T-helper 22 cell (primary cell): Measurements from ENCODE around the gene UPB1.
"Not testable (repeated sequence)": the region's sequence is repeated elsewhere in the genome, so short reads cannot be mapped to it uniquely, and the experiment has no call there.

ENCODE experiments used
- DNase-seq: peaks from one replicate; pipeline ENCODE4 v3.0.0-alpha.2; 2020; ENCODE audit warnings: low read depth

UPB1 gene

GRCh38 chr22:24482575-24482974, 12.6 kb upstream of the UPB1 start:
- DNase-seq, result no peak

GRCh38 chr22:24482998-24483397, 12.1 kb upstream of the UPB1 start:
- DNase-seq, result no peak

- DNase-seq, result no peak
Observed at GRCh38 chr22:24483976-24484545, 11.1 kb upstream of the UPB1 start.

GRCh38 chr22:24485170-24485569, 10.0 kb upstream of the UPB1 start:
- no peak for DNase-seq

GRCh38 chr22:24485608-24486007, 9.5 kb upstream of the UPB1 start:
- DNase-seq, result no peak

GRCh38 chr22:24486501-24486921, 8.6 kb upstream of the UPB1 start:
- DNase-seq, result no peak

- no peak for DNase-seq
Observed at GRCh38 chr22:24489011-24489410, 6.1 kb upstream of the UPB1 start.

GRCh38 chr22:24489434-24489833, 5.7 kb upstream of the UPB1 start:
- DNase-seq, result not testable (repeated sequence)

- no peak for DNase-seq
Observed at GRCh38 chr22:24492391-24492790, 2.7 kb upstream of the UPB1 start.

GRCh38 chr22:24494167-24494527, 985 bp upstream of the UPB1 start:
- no peak for DNase-seq

GRCh38 chr22:24495365-24495675, 188 bp downstream of the UPB1 start:
- no peak for DNase-seq

- DNase-seq, result no peak
Observed at GRCh38 chr22:24496234-24496633, 1.1 kb downstream of the UPB1 start.

GRCh38 chr22:24496661-24497060, 1.5 kb downstream of the UPB1 start:
- DNase-seq, result no peak

- no peak for DNase-seq
Observed at GRCh38 chr22:24497841-24498258, 2.7 kb downstream of the UPB1 start.

GRCh38 chr22:24498824-24499223, 3.7 kb downstream of the UPB1 start:
- no peak for DNase-seq

GRCh38 chr22:24499706-24500276, 4.7 kb downstream of the UPB1 start:
- DNase-seq, result no peak

- no peak for DNase-seq
Observed at GRCh38 chr22:24500277-24500820, 5.2 kb downstream of the UPB1 start.

GRCh38 chr22:24501301-24502005, 6.3 kb downstream of the UPB1 start:
- DNase-seq, result no peak

GRCh38 chr22:24502034-24502433, 6.9 kb downstream of the UPB1 start:
- no peak for DNase-seq

GRCh38 chr22:24502541-24502940, 7.4 kb downstream of the UPB1 start:
- DNase-seq, result no peak

GRCh38 chr22:24503137-24503842, 8.2 kb downstream of the UPB1 start:
- peak; percentile 20 for DNase-seq

GRCh38 chr22:24503843-24504338, 8.8 kb downstream of the UPB1 start:
- no peak for DNase-seq

GRCh38 chr22:24504540-24504939, 9.4 kb downstream of the UPB1 start:
- no peak for DNase-seq
